HepG2 (cell line): ENCODE measurements around the gene MTCH1. TPM values are rescaled to one million over a fixed set of nuclear protein-coding genes. Genes with fewer than 3 reads are reported as not detected.

Source experiments
- ATAC-seq: fragments of 200-7000 bp; cut with Tn5 transposase; 3 replicates; pipeline ENCODE4 v1.9.1; 2020; ENCODE audit warnings: mild to moderate bottlenecking, moderate library complexity
- BruUV-seq: library from RNA; stranded (reverse); fragments of 400-500 nt; replicated peaks from 2 replicates; lab custom pipeline; 2021; lab: Mats Ljungman, UMichigan
- CTCF ChIA-PET: fragments of 300-600 bp; formaldehyde crosslinking; extraction: SDS; loops from one replicate; lab custom pipeline; 2021; ENCODE audit warnings: low total read pairs, inconsistent platforms, low intra/inter-chr PET ratio; lab: Yijun Ruan, JAX
- POLR2A ChIA-PET: fragments of 350-600 bp; sonication (Branson Sonifier 250); formaldehyde crosslinking; loops from one replicate; lab custom pipeline; 2020; ENCODE audit warnings: antibody characterized with exemption, inconsistent platforms; lab: Yijun Ruan, JAX
- DNase-seq: peaks from one replicate; pipeline ENCODE4 v3.0.0-alpha.2; 2015; ENCODE audit warnings: low spot score
- FAIRE-seq: peaks from 3 replicates; lab custom pipeline; 2011; peaks lifted over from hg19 to GRCh38; lab: Jason Lieb, UNC
- H2AFZ ChIP-seq: one replicate; pipeline ENCODE4 v1.6.1; 2011; ENCODE audit warnings: low read length, inconsistent platforms
- H3K27ac ChIP-seq: fragments of 300-600 bp; 3 replicates; pipeline ENCODE4 v1.8.0; 2011; ENCODE audit warnings: mixed run types, mild to moderate bottlenecking, mixed read lengths, low read length, inconsistent platforms; ENCODE audit not compliant: insufficient read depth; ENCODE audit errors: extremely low read length
- H3K27me3 ChIP-seq, 2 experiments: fragments of 200-600 bp in 1 of 2; 2 replicates in 1 of 2; 3 replicates in 1 of 2; pipeline versions ENCODE4 v1.6.0 to v1.8.0; 2011; ENCODE audit warnings: low read length in 2 of 2, mild to moderate bottlenecking in 2 of 2, moderate library complexity in 2 of 2, inconsistent platforms in 1 of 2; ENCODE audit not compliant: insufficient read depth in 2 of 2, control insufficient read depth in 1 of 2
- H3K36me3 ChIP-seq, 2 experiments: fragments of 200-600 bp in 1 of 2; replicated peaks in 1 of 2; 2 replicates in 1 of 2; 3 replicates in 1 of 2; pipeline versions ENCODE4 v1.5.1 to v1.8.0; 2011; ENCODE audit warnings: low read length in 2 of 2, inconsistent platforms in 1 of 2; ENCODE audit not compliant: insufficient read depth in 2 of 2, control insufficient read depth in 1 of 2
- H3K4me1 ChIP-seq: 2 replicates; pipeline ENCODE4 v1.5.1; 2012; ENCODE audit warnings: low read length, inconsistent platforms; ENCODE audit not compliant: insufficient read depth
- H3K4me2 ChIP-seq: 2 replicates; pipeline ENCODE4 v1.6.0; 2011; ENCODE audit warnings: low read depth, low read length, inconsistent platforms
- H3K4me3 ChIP-seq, 3 experiments: fragments of 200-600 bp in 1 of 3; sonication (generic), shearing (Covaris generic) in 1 of 3; replicated peaks in 1 of 3; 2 replicates each; pipeline ENCODE4 v1.5.1; 2011 to 2016; ENCODE audit warnings: low read length in 3 of 3, inconsistent platforms in 2 of 3, low read depth in 2 of 3, mild to moderate bottlenecking in 2 of 3, control low read depth in 1 of 3, mixed read lengths in 1 of 3; ENCODE audit not compliant: insufficient read depth in 1 of 3
- H3K79me2 ChIP-seq: one replicate; pipeline ENCODE4 v1.6.1; 2011; ENCODE audit warnings: low read length, inconsistent platforms; ENCODE audit not compliant: insufficient read depth
- H3K9ac ChIP-seq: 2 replicates; pipeline ENCODE4 v1.6.0; 2011; ENCODE audit warnings: mild to moderate bottlenecking, low read depth, low read length, inconsistent platforms; ENCODE audit not compliant: insufficient read depth
- H3K9me3 ChIP-seq: 2 replicates; pipeline ENCODE4 v1.5.1; 2012; ENCODE audit warnings: mild to moderate bottlenecking, low read length
- H4K20me1 ChIP-seq: 2 replicates; pipeline ENCODE4 v1.6.0; 2011; ENCODE audit warnings: inconsistent platforms, mild to moderate bottlenecking, low read length, moderate library complexity; ENCODE audit not compliant: insufficient read depth
- RCOR2 ChIP-seq: IDR thresholded peaks from 2 replicates; pipeline ENCODE4 v1.6.1; 2016; ENCODE audit warnings: missing biosample characterization, missing genetic modification reagents
- ZFX ChIP-seq: sonication (generic); formaldehyde crosslinking; IDR thresholded peaks from 2 replicates; pipeline ENCODE4 v1.4.0; 2020; ENCODE audit warnings: mild to moderate bottlenecking, low read depth, missing genetic modification reagents, moderate library complexity
- ZNF451 ChIP-seq: sonication (generic); formaldehyde crosslinking; IDR thresholded peaks from 2 replicates; pipeline ENCODE4 v1.5.0; 2020; ENCODE audit warnings: mild to moderate bottlenecking, missing genetic modification reagents
- ZNF614 ChIP-seq: IDR thresholded peaks from 2 replicates; pipeline ENCODE4 v1.6.1; 2018; ENCODE audit warnings: missing biosample characterization, missing genetic modification reagents, inconsistent platforms, borderline replicate concordance
- ZNF775 ChIP-seq: sonication (generic); formaldehyde crosslinking; IDR thresholded peaks from 2 replicates; pipeline ENCODE4 v1.4.0; 2020; ENCODE audit warnings: missing genetic modification reagents, mild to moderate bottlenecking, moderate library complexity, borderline replicate concordance
- WGBS: methylation state at CpG from one replicate; pipeline ENCODE4 v1.1.6; 2017; ENCODE audit warnings: low lambda C conversion rate; 5-methylcytosine and 5-hydroxymethylcytosine counted together
- in situ Hi-C: cut with HindIII; loops from 2 replicates; pipeline ENCODE4 v1.10.0; 2017; ENCODE audit warnings: low pct_unique_long_range_greater_than_20kb; ENCODE audit not compliant: extremely low pct_ligation_motif_present
- intact Hi-C: fragments of 100-400 bp; cut with micrococcal nuclease; formaldehyde crosslinking; loops from one replicate; pipeline ENCODE4 v1.10.0; 2022; ENCODE audit not compliant: unreplicated experiment
- polyA plus RNA-seq, 8 experiments: library from polyadenylated mRNA; depleted of rRNA in 3 of 8; stranded (reverse) in 7 of 8; unstranded in 1 of 8; fragments of >200 nt; fragmentation: Illumina TruSeq in 4 of 8; extraction: Trizol in 4 of 8; gene quantifications; 2 replicates each; pipeline versions ENCODE4 v1.2.1 to v1.2.3, GENCODE V29; 2011 to 2016; ENCODE audit warnings: low read depth in 4 of 8, missing spikeins in 1 of 8, mixed read lengths in 1 of 8; ENCODE audit not compliant: insufficient read depth in 1 of 8
- total RNA-seq, 5 experiments: library from RNA; depleted of rRNA; stranded (reverse); fragments of >200 nt; fragmentation: Illumina TruSeq; extraction: Trizol; gene quantifications; 2 replicates each; pipeline ENCODE4 v1.2.3, GENCODE V29; 2016; ENCODE audit warnings: low read depth in 1 of 5
- TF ChIP-seq, protein P1 (sequence below): sonication (generic); formaldehyde crosslinking; IDR thresholded peaks from 2 replicates; pipeline ENCODE4 v1.5.0; 2020; ENCODE audit warnings: mild to moderate bottlenecking, missing genetic modification reagents, borderline replicate concordance

MTCH1 gene
- total and polyA plus RNA-seq, 2 of the 13 experiments (the other 11 are each of a cell fraction or from before 2014, with no cell fraction given) = 86.2 to 144 TPM

DNA sequence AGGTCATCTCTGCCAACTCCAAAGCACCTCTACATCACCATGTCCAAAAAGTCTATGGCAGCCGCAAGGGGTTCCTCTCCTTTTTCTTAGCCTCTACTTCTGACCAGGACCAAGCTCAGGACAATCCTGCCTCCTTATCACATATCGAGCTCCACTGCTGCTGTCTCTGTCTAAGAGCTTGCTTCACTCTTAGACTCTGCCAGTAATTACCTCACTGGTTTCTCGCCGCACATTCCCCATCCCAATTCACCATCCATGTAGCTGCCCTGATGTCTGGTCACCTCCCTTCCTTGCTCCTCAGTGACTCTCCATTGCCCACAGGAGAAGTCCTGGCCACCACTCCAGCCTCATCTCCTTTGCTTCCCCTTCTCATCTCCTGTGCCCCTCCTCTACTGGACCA lies 55.5 kb downstream of the MTCH1 start:
- intact Hi-C loops (no loop called here), in situ Hi-C loops (no loop called here)
- ATAC-seq (no peak), FAIRE-seq (no peak), DNase-seq (no peak)
- no peak overlapping the region for H3K4me2 ChIP-seq
- no peaks in the 10 kb centered on the region for H3K9me3 ChIP-seq
- POLR2A ChIA-PET = no interaction called here
- BruUV-seq = no TSS peak
- no peaks in the 10 kb centered on the region; a peak in 1 of 5 replicates for H3K36me3 ChIP-seq
- H3K9ac ChIP-seq = no peak overlapping the region
- WGBS = 82% methylated on average over 4 of the region's 4 CpGs
- peaks cover 11% of the 10 kb centered on the region; the same call in 1 of the 2 replicates for H3K4me1 ChIP-seq
- H3K79me2 ChIP-seq = no peaks in the 10 kb centered on the region
- no peak overlapping the region for H3K4me3 ChIP-seq
- no peaks in the 10 kb centered on the region for H4K20me1 ChIP-seq
- H2AFZ ChIP-seq = no peak overlapping the region
- TF ChIP-seq, protein P1, sequence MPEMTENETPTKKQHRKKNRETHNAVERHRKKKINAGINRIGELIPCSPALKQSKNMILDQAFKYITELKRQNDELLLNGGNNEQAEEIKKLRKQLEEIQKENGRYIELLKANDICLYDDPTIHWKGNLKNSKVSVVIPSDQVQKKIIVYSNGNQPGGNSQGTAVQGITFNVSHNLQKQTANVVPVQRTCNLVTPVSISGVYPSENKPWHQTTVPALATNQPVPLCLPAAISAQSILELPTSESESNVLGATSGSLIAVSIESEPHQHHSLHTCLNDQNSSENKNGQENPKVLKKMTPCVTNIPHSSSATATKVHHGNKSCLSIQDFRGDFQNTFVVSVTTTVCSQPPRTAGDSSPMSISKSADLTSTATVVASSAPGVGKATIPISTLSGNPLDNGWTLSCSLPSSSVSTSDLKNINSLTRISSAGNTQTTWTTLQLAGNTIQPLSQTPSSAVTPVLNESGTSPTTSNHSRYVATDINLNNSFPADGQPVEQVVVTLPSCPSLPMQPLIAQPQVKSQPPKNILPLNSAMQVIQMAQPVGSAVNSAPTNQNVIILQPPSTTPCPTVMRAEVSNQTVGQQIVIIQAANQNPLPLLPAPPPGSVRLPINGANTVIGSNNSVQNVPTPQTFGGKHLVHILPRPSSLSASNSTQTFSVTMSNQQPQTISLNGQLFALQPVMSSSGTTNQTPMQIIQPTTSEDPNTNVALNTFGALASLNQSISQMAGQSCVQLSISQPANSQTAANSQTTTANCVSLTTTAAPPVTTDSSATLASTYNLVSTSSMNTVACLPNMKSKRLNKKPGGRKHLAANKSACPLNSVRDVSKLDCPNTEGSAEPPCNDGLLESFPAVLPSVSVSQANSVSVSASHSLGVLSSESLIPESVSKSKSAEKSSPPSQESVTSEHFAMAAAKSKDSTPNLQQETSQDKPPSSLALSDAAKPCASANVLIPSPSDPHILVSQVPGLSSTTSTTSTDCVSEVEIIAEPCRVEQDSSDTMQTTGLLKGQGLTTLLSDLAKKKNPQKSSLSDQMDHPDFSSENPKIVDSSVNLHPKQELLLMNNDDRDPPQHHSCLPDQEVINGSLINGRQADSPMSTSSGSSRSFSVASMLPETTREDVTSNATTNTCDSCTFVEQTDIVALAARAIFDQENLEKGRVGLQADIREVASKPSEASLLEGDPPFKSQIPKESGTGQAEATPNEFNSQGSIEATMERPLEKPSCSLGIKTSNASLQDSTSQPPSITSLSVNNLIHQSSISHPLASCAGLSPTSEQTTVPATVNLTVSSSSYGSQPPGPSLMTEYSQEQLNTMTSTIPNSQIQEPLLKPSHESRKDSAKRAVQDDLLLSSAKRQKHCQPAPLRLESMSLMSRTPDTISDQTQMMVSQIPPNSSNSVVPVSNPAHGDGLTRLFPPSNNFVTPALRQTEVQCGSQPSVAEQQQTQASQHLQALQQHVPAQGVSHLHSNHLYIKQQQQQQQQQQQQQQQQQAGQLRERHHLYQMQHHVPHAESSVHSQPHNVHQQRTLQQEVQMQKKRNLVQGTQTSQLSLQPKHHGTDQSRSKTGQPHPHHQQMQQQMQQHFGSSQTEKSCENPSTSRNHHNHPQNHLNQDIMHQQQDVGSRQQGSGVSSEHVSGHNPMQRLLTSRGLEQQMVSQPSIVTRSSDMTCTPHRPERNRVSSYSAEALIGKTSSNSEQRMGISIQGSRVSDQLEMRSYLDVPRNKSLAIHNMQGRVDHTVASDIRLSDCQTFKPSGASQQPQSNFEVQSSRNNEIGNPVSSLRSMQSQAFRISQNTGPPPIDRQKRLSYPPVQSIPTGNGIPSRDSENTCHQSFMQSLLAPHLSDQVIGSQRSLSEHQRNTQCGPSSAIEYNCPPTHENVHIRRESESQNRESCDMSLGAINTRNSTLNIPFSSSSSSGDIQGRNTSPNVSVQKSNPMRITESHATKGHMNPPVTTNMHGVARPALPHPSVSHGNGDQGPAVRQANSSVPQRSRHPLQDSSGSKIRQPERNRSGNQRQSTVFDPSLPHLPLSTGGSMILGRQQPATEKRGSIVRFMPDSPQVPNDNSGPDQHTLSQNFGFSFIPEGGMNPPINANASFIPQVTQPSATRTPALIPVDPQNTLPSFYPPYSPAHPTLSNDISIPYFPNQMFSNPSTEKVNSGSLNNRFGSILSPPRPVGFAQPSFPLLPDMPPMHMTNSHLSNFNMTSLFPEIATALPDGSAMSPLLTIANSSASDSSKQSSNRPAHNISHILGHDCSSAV (CRISPR knock-in tag) = no peak
- no peak for TF ChIP-seq ZNF775
- TF ChIP-seq RCOR2 (CRISPR knock-in tag) = no peak
- TF ChIP-seq ZNF614 (CRISPR knock-in tag) = no peak
- TF ChIP-seq ZNF451 (CRISPR knock-in tag) = no peak
- TF ChIP-seq ZFX (CRISPR knock-in tag) = no peak
- TF ChIP-seq, all 625 proteins: peak for 0
- Histone ChIP-seq H3K27ac (no peak overlapping the region), H3K27me3 (no peaks in the 10 kb centered on the region)
- CTCF ChIA-PET = no interaction called here
